GM18498 (cell line): ENCODE results near the gene SSC4D.
"Not testable (repeated sequence)": the region's sequence is repeated elsewhere in the genome, so short reads cannot be mapped to it uniquely, and the experiment has no call there.

ENCODE experiments used
- ATAC-seq: cut with Tn5 transposase; IDR thresholded peaks from one replicate; pipeline ENCODE4 v1.9.1; 2021; ENCODE audit warnings: mild to moderate bottlenecking, moderate library complexity; ENCODE audit not compliant: unreplicated experiment

Gene SSC4D

GRCh38 chr7:76387789-76388188 lies 21.7 kb downstream of the SSC4D start:
- not testable (repeated sequence) for ATAC-seq

- no peak for ATAC-seq
Measured at GRCh38 chr7:76386691-76387260, 22.7 kb downstream of the SSC4D start.

DNA sequence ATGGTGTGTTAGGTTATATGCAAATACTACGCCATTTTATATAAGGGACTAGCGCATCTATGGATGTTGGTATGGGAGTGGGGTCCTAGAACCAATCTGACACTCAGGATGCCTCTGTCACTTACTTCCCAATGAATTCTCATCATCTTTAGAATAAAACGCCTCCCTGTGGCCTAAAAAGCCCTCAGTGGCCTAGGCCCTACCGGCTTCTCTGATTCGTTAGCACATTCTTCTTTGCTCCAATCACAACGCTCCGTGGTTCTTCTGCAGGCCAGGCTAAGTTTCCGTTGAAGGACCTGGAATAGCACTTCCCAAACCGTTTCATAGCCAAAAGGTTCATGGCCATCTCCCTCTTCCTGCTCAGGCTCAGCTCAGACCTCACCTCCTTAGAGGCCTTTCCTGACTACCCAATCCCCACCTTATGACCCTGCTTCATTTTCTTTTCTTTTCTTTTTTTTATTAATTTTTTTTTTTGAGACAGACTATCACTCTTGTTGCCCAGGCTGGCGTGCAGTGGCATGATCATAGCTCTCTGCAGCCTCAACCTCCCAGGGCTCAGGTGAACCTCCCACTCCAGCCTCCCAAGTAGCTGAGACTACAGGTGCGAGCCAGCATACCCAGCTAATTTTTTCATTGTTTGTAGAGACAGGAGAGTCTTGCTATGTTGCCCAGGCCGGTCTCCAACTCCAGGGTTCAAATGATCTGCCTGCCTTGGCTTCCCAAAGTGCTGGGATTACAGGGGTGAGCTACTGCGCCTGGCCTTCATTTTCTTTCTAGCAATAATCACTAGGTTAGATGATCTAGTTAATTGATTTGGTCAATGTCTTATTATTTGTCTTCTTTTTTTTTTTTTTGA lies 26.2 kb downstream of the SSC4D start:
- no peak for ATAC-seq

DNA sequence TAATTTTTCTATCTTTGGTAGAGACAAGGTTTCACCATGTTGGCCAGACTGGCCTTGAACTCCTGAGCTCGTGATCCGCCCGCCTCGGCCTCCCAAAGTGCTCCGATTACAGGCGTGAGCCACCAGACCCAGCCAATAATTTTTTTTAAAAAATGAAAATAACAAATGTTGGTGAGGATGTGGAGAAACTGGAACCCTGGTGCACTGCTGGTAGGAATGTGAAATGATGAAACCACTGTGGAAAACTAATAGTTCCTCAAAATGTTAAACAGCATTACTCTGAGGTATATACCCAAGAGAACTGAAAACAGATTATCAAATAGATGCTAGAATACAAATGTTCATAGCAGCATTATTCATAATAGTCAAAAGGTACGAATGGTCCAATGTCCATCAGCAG lies 27.7 kb downstream of the SSC4D start:
- ATAC-seq, result no peak

- no peak for ATAC-seq
Measured at GRCh38 chr7:76380623-76380966, 28.9 kb downstream of the SSC4D start.

GRCh38 chr7:76377186-76377918 lies 32.1 kb downstream of the SSC4D start:
- ATAC-seq, result no peak

GRCh38 chr7:76375251-76375650 lies 34.2 kb downstream of the SSC4D start:
- ATAC-seq, result no peak

DNA sequence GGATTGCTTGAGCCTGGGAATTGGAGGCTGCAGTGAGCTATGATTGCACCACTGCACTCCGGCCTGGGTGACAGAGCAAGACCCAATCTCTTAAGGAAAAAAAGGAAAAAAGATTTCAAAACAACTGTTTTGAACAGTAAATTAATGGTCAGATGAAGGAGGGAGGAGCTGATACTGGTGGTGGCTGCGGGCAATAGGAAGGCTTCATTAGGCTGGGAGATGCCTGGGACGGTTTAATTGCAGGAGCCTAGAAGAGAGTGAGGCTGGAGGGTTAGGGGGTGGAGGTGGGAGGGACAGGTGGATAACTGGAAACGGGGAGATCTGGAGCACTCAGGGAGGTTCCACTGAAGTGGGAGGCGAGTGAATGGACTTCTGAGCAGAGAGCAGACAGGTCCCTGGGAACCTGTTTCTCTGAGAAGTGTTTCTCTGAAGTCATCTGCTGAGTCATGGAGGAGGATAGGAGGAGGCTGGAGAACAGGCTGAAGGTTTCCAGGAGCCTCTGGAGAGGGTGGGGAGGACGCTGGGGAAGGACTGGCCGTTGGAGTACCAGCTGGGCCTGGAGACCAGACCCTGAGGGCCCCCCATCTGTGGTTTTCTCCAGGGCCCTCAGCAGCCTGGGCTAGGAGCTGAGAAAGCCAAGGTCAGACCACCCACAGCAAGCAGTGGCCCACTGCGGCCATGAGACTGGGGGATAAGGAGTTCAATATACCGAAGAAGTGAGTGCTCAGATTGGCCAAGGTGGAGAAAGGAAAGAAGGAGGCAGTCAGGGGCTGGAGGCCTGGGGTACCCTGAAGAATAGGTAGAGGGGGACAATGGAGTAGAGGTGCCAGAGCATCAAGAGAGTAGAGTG lies 36.3 kb downstream of the SSC4D start:
- no peak for ATAC-seq

DNA sequence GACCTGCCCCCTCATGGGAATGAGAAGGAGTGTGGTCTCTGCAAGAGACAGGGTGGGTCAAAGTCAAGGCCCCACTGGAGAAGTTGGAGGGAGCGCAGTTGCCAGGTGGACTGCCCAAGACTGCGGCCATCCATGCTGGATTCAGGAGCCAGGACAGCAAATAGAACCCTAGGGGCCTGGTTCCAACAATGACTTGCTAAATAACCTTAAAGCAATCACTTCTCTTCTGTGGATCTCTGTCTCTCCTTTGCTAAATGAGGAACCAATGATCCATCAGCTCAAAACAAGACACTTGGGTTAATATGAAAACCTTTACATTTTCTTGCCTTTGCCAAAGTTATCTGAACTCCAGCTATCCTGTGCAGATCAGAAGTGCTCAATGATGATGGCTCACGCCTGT lies 38.1 kb downstream of the SSC4D start:
- ATAC-seq, result no peak

- ATAC-seq, result no peak
Measured at GRCh38 chr7:76369018-76369417, 40.5 kb downstream of the SSC4D start.

DNA sequence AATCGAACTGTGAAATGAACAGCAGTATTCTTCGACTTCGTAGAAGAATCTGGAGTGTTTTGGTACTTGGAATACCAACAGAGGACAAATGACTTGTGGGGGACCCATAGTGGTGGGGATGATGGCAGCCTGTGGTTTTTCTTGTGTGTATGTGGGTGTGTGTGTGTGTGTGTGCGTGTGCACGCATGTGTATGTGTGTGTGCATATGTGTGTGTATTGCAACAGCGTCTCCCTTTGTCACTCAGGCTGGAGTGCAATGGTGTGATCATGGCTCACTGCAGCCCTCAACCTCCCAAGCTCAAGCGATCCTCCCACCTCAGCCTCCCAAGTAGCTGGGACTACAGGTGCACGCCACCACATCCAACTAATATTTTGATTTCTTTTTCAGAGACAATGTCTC lies 41.3 kb downstream of the SSC4D start:
- no peak for ATAC-seq

DNA sequence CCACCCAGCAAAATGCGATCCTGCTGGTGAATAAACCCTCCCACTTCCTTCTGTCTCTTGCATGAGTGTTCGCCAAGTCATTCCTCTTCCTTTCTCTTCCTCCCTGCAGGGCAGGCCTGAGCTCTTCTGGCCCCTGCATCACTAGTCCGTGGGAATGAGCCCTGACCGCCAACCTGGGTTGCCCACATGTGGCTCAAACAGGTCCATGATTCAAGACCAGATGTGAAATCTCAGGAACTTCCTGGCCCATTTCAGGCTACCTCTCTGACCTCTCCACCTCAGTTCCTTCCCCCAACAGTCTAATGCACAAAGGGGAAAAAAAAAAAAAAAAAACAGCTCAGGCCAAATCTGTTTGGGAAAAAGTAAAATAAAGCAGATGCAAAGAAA lies 45.3 kb downstream of the SSC4D start:
- ATAC-seq, result no peak

- not testable (repeated sequence) for ATAC-seq
Measured at GRCh38 chr7:76363754-76364153, 45.7 kb downstream of the SSC4D start.

- no peak for ATAC-seq
Measured at GRCh38 chr7:76359978-76360638, 49.4 kb downstream of the SSC4D start.

DNA sequence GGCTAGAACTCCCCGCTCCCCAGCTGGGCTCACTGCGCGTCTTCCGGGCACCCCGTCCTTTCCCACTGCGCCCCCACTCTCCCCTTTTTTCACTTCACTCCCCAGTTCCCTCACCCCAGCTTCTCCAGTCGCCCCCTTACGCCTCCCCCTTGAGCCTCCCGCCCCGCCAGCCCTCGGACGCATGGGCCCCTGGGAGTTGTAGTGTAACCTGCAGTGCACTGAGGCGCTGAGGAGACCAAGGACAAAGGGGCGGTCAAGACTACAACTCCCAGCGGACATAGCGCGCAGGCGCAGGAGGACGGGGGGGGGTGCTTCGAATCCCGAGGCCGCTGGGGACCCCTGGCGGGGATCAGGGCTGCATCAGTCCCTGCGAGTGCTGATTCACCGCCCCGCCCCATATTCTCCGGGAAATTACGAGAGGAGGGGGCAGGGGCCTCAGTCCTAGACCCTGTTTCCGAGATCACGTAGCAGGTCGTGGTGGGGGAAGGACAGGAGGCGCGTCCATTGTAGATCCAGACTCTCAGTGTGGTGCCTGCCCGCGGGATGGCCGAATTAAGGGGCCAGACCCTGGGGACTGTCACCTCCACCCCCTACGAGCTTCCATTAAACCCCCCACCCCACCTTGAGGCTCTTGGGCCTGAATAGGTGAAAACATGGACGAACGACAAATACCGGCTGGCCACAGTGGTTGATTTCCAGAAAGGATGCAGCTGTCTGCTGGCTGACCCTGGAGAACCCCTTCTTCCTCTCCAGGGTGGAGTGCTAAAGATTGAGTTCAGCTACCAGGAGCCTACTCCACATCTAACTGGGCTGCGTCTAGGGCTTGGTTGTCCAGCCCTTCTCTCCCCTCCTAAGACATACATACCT lies 50.2 kb downstream of the SSC4D start:
- ATAC-seq, result peak; percentile 91

DNA sequence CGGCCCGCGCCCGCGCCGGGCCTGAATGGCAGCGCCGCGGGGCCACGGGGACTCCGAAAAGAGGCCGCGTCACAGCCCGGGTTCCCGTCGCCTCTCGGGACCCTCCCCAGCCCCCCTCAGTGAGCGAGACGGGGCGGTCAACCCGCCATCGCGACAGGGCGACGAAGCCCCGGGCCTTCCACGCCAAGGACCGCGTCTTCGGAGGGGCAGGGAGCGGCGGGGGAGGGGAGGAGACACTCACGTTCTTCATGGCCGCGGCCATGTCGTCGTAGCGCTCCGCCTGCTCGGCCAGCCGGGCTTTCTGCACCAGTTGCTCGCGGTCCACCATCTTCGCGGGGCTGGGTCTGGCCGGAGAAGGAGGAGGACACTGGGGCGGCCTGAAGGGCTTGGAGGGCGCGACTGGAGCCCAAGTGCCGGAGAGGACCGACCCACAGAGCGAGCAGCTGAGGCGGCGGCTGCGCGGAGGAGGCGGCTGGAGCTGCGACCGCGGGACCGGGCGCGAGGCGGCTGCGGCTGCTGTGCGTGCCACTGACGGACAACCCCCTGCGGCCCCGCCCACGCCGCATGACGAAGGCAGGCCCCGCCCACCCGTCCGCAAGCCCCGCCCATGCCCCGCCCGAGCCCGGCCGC lies 50.9 kb downstream of the SSC4D start, which contains the start of gene YWHAG:
YWHAG (minus strand) TSS at position 511 of the 630 bp plus-strand sequence; CDS start at position 328, 183 bp downstream.
- ATAC-seq, result peak; percentile 75

DNA sequence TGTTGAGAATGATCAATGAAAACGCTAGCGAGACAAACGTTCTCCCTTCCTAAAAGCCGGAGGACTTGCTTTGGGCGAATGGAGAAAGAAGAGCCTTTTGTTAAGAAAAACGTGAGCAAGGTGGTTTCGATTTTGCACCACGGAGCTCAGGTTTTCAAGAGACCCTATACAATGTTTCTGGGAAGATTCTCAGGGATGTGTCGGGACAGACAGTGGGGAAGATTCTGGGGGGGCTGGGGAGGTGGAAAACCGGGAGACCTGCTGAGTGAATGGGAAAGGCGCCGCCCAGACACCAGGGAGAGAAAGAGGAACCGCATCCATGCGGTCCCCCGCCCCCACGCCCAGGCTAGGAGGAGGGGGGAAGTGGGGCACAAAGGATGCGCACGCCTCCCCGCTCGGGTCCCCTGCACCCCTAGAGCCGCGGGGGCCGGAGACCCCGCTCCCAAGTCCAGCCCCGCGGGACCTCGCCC lies 51.5 kb downstream of the SSC4D start:
- ATAC-seq, result peak; percentile 31

DNA sequence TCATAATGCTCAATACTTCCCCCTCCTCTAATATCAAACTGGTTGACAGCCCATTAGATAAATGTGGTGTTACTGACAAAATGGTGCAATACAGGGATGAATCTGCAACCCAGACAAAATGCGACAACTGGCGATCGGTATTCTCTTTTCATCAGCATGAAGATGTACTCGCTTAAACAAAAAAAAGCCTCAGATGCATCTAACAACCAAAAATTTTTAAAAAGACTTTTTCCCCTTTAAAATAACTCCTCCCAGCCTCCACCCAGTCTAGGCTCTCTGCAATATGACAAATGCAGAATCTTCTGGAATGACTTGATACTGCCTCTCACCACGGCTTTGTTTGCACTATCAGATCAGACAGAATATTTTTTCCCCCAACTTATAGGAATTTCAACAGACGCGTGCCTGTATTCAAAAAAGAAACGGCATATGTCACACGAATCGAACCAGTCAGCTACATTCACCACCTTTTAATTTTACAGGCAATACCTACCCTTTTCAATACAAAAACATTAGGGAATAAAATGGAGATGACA lies 52.0 kb downstream of the SSC4D start:
- ATAC-seq, result no peak

GRCh38 chr7:76356823-76357222 lies 52.7 kb downstream of the SSC4D start:
- no peak for ATAC-seq
